CD4-positive, CD25-positive, alpha-beta regulatory T cell (primary cell): ENCODE measurements around the gene BAIAP3. TPM values are rescaled to one million over a fixed set of nuclear protein-coding genes. Genes with fewer than 3 reads are reported as not detected.
A peak's percentile ranks its signal among the peaks of the same experiment; 100 is the strongest.

ENCODE experiments used
- ATAC-seq, 2 donors: fragments of 150-1000 bp; cut with Tn5 transposase; one replicate each; pipeline ENCODE4 v1.10.0; 2021; ENCODE audit warnings: low read depth in 2 of 2, moderate number of reproducible peaks in 2 of 2, moderate library complexity in 1 of 2
- DNase-seq, 3 donors: peaks; one replicate each; pipeline versions ENCODE4 v3.0.0 to v3.0.0-alpha.2; 2012 to 2022; ENCODE audit warnings: mixed read lengths in 1 of 3
- H3K27ac ChIP-seq: one replicate; pipeline ENCODE4 v1.7.0; 2013; ENCODE audit warnings: mild to moderate bottlenecking, low read length; ENCODE audit not compliant: insufficient read depth, poor library complexity, severe bottlenecking
- H3K27me3 ChIP-seq: one replicate; pipeline ENCODE4 v1.7.0; 2013; ENCODE audit warnings: low read length; ENCODE audit not compliant: control insufficient read depth, insufficient read depth
- H3K36me3 ChIP-seq: one replicate; pipeline ENCODE4 v1.7.0; 2013; ENCODE audit warnings: mild to moderate bottlenecking, low read length, moderate library complexity; ENCODE audit not compliant: control insufficient read depth, insufficient read depth
- H3K4me1 ChIP-seq: 2 replicates; pipeline ENCODE4 v1.7.0; 2013; ENCODE audit warnings: mild to moderate bottlenecking, low read length; ENCODE audit not compliant: insufficient read depth, control insufficient read depth, poor library complexity, severe bottlenecking
- H3K4me3 ChIP-seq: one replicate; pipeline ENCODE4 v1.7.0; 2013; ENCODE audit warnings: low read depth, mild to moderate bottlenecking, low read length, moderate library complexity
- H3K9me3 ChIP-seq, 2 experiments: 1 replicate in 1 of 2; 2 replicates in 1 of 2; pipeline ENCODE4 v1.7.0; 2013; ENCODE audit warnings: low read length in 2 of 2, mild to moderate bottlenecking in 1 of 2, moderate library complexity in 1 of 2; ENCODE audit not compliant: control insufficient read depth in 2 of 2
- H3K27ac Mint-ChIP-seq, 3 donors: one replicate each; pipeline ENCODE4 v1.8.0; 2020 to 2022; ENCODE audit warnings: mild to moderate bottlenecking in 3 of 3, mixed read lengths in 3 of 3, moderate library complexity in 2 of 3
- H3K27me3 Mint-ChIP-seq: one replicate; pipeline ENCODE4 v1.8.0; 2022; ENCODE audit warnings: mild to moderate bottlenecking, mixed read lengths
- H3K36me3 Mint-ChIP-seq: one replicate; pipeline ENCODE4 v1.8.0; 2020; ENCODE audit warnings: mixed read lengths
- H3K4me1 Mint-ChIP-seq, 4 donors: one replicate each; pipeline ENCODE4 v1.8.0; 2020 to 2022; ENCODE audit warnings: mixed read lengths in 4 of 4, mild to moderate bottlenecking in 1 of 4
- H3K4me3 Mint-ChIP-seq, 4 donors: one replicate each; pipeline ENCODE4 v1.8.0; 2020 to 2022; ENCODE audit warnings: mild to moderate bottlenecking in 4 of 4, mixed read lengths in 4 of 4, moderate library complexity in 3 of 4
- H3K9me3 Mint-ChIP-seq, 7 donors: one replicate each; pipeline ENCODE4 v1.8.0; 2020 to 2022; ENCODE audit warnings: mixed read lengths in 7 of 7, mild to moderate bottlenecking in 3 of 7, moderate library complexity in 2 of 7
- polyA plus RNA-seq, 4 donors: library from polyadenylated mRNA; unstranded; fragments of 300-500 nt; fragmentation: Illumina TruSeq; gene quantifications; one replicate each; pipeline ENCODE4 v1.2.3, GENCODE V29; 2021
- total RNA-seq: library from RNA; stranded (reverse); gene quantifications from one replicate; pipeline ENCODE4 v1.2.3, GENCODE V29; 2022

The BAIAP3 gene
- total and polyA plus RNA-seq, 5 donors from 2014 or later: 0.11 to 3.1 (median 0.35) TPM

DNA sequence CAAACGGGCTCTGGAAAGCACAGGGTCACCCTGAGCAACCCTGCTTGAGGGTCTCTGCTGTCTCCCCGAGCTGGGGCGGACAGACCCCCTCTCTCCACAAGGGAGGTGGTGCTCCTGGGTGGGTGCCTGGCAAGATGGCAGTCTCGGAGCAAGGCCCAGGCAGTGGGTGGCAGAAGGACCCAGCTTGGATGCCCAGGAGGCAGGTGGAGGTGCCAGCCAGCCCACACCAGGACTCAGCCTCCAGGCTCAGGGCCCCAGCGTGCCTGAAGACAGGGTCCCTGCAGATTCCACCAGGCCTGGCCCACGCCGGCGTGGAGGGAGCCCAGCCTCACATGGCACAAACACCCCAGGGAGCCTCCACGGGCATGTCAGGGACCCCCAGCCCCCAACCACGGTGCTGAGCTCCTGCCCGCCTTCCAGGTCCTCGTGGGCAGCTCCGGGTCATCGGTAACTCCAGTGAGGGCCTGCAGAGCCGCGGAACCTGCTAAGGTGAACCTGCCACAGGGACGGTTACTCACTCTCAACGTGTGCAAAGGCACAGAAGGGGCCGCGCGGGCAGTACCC lies 60.2 kb downstream of the BAIAP3 start:
- DNase-seq (no peak), ATAC-seq (no peak)
- H3K4me1 Mint-ChIP-seq: peaks cover 0 to 5% (median 0%) of the 10 kb centered on the region in 4 donors
- no peak overlapping the region for H3K27ac ChIP-seq
- H3K36me3 Mint-ChIP-seq: peaks cover 16% of the 10 kb centered on the region
- no peaks in the 10 kb centered on the region for H3K4me1 ChIP-seq
- peaks cover 0 to 1% (median 0%) of the 10 kb centered on the region in 7 donors for H3K9me3 Mint-ChIP-seq
- H3K9me3 ChIP-seq: no peaks in the 10 kb centered on the region
- H3K4me3 ChIP-seq: no peak overlapping the region
- no peak overlapping the region for H3K4me3 Mint-ChIP-seq
- no peaks in the 10 kb centered on the region for H3K27me3 ChIP-seq
- H3K36me3 ChIP-seq: peaks cover 57% of the 10 kb centered on the region
- H3K27me3 Mint-ChIP-seq: no peaks in the 10 kb centered on the region
- no peak overlapping the region for H3K27ac Mint-ChIP-seq

DNA sequence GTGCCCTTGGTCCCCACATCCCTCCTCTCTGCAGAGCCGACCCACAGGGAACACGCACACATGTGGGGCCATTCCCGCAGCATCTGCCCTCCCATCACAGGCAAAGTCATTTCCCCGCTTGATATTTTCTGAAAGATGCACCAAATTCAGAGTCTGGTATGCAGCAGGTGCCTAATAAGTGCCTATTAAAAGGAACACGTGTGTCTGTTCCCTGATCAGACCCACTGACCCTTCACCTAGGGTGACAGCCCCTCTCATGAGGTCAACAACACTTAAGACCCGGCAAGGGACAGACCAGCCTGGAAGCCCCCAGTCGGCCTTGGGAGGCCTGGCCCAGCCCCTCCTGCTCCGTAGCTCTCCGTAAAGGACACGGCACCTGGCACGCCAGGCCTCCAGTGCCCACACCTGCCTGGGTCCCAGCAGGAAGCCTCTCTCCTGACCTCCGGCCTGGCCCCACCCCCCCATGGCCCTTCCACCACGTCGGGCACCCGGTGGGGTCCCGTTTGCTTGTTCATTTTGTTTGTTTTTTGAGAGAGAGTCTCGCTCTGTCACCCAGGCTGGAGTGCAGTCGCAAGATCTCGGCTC lies 61.0 kb downstream of the BAIAP3 start:
- peaks cover 16% of the 10 kb centered on the region for H3K36me3 Mint-ChIP-seq
- no peak for DNase-seq
- no peak overlapping the region for H3K4me3 Mint-ChIP-seq
- no peak overlapping the region for H3K27ac ChIP-seq
- no peaks in the 10 kb centered on the region for H3K27me3 ChIP-seq
- no peaks in the 10 kb centered on the region for H3K9me3 ChIP-seq
- no peak overlapping the region for H3K4me3 ChIP-seq
- no peak overlapping the region for H3K27ac Mint-ChIP-seq
- ATAC-seq: no peak
- no peaks in the 10 kb centered on the region for H3K27me3 Mint-ChIP-seq
- H3K4me1 Mint-ChIP-seq: peaks cover 0 to 5% (median 0%) of the 10 kb centered on the region in 4 donors
- H3K9me3 Mint-ChIP-seq: peaks cover 0 to 1% (median 0%) of the 10 kb centered on the region in 7 donors
- H3K4me1 ChIP-seq: no peaks in the 10 kb centered on the region
- peaks cover 59% of the 10 kb centered on the region for H3K36me3 ChIP-seq

DNA sequence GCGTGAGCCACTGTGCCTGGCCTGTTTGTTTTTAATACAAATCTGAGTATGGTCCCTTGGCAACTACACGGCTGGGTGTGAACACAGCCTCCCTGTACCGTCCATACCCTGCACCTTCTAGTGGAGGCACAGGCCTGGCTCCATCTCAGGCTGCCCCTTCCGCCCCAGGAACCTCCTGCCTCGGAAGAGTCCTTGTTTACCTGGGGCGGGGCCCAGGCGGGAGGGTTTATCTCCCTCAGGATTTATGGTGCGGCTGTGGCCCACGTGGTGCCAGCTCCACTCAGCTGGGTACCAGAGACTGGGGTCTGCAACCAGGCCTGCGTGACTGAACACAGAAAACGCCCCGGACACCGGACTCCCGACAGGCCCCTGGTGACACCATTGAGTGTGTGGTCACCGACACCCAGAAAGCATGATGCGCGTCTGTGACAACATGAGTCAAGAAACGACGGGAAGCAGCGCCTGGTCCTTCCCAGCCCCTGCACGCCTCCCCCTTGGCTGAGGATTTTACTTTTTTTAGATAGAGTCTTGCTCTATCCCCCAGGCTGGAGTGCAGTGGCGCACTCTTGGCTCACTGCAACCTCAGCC lies 62.1 kb downstream of the BAIAP3 start:
- Mint-ChIP-seq H3K4me1 (peaks cover 0 to 5% (median 0%) of the 10 kb centered on the region in 4 donors), H3K36me3 (peaks cover 14% of the 10 kb centered on the region), H3K27ac (no peak overlapping the region), H3K9me3 (peaks cover 0 to 1% (median 0%) of the 10 kb centered on the region in 7 donors), H3K27me3 (no peaks in the 10 kb centered on the region), H3K4me3 (no peak overlapping the region)
- Histone ChIP-seq H3K36me3 (peaks cover 57% of the 10 kb centered on the region), H3K9me3 (no peaks in the 10 kb centered on the region), H3K27ac (no peak overlapping the region), H3K4me1 (no peaks in the 10 kb centered on the region), H3K27me3 (no peaks in the 10 kb centered on the region), H3K4me3 (no peak overlapping the region)
- ATAC-seq: no peak
- no peak for DNase-seq

DNA sequence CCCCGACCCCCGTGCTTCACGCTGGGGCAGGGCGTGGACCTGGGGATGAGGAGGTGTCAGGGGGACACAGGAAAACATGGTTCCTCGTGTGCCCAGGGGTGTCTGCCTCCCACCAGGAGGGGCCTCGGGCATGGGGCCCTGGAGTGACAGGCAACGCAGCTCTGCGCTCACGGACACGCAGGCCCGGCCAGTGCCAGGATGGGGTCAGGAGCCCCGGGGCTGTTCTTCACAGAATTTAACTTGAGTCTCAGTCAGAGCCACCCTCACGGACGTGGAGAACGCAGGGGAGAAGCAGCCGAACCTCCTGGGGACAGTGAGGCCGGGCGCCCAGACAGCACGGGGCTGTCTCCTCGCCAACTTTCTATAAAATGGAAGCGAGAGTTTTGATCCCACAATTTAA lies 64.3 kb downstream of the BAIAP3 start:
- Histone ChIP-seq H3K27me3 (no peaks in the 10 kb centered on the region), H3K36me3 (peaks cover 64% of the 10 kb centered on the region), H3K4me1 (no peaks in the 10 kb centered on the region), H3K4me3 (no peak overlapping the region), H3K27ac (no peak overlapping the region), H3K9me3 (no peaks in the 10 kb centered on the region)
- peaks cover 0 to 7% (median 2%) of the 10 kb centered on the region in 4 donors for H3K4me1 Mint-ChIP-seq
- no peak for DNase-seq
- peaks cover 0 to 1% (median 0%) of the 10 kb centered on the region in 7 donors for H3K9me3 Mint-ChIP-seq
- H3K27me3 Mint-ChIP-seq: no peaks in the 10 kb centered on the region
- no peak for ATAC-seq
- peaks cover 18% of the 10 kb centered on the region for H3K36me3 Mint-ChIP-seq
- no peak overlapping the region for H3K4me3 Mint-ChIP-seq
- no peak overlapping the region for H3K27ac Mint-ChIP-seq

DNA sequence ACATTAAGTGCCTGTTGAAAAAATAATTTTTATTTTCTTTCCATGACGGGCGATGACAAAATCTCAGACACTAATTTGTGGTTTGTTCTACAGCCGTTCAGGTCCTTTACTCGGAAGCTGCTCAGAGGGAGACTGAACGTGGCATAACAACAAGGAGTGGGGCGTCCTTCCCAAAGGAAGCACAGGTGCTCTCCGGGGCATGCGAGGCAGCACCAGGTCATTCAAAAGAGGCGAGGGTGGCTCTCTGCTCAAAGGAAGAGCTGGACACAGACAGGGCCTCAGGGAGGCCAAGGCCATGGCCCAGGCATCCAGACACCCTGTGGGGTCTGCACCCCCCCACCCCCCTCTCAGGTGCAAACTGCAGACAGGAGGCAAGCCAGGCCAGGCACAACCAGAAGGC lies 64.9 kb downstream of the BAIAP3 start:
- Histone ChIP-seq H3K27ac (no peak overlapping the region), H3K4me1 (no peaks in the 10 kb centered on the region), H3K36me3 (peaks cover 63% of the 10 kb centered on the region), H3K27me3 (no peaks in the 10 kb centered on the region), H3K4me3 (no peak overlapping the region), H3K9me3 (no peaks in the 10 kb centered on the region)
- peaks cover 0 to 1% (median 0%) of the 10 kb centered on the region in 7 donors for H3K9me3 Mint-ChIP-seq
- H3K4me3 Mint-ChIP-seq: no peak overlapping the region
- no peak for DNase-seq
- ATAC-seq: no peak
- H3K27me3 Mint-ChIP-seq: no peaks in the 10 kb centered on the region
- peak overlapping the region in 1 of 3 donors; percentile 63 for H3K27ac Mint-ChIP-seq
- peaks cover 18% of the 10 kb centered on the region for H3K36me3 Mint-ChIP-seq
- peaks cover 0 to 7% (median 2%) of the 10 kb centered on the region in 4 donors for H3K4me1 Mint-ChIP-seq

Other genes starting within 250 kb of the BAIAP3 start
- not detected for gene C1QTNF8, start 237.4 kb upstream of the BAIAP3 start, total RNA-seq
- not detected for gene C1QTNF8, start 237.4 kb upstream of the BAIAP3 start, polyA plus RNA-seq
- 4.2 TPM for gene CACNA1H, start 180.5 kb upstream of the BAIAP3 start, total RNA-seq
- under 1 TPM in 3 of 4 donors, not detected in 1; 0.37 to 0.63 (median 0.38) TPM for gene CACNA1H, start 180.5 kb upstream of the BAIAP3 start, polyA plus RNA-seq
- not detected for gene TPSG1, start 108.4 kb upstream of the BAIAP3 start, total RNA-seq
- gene TPSG1, start 108.4 kb upstream of the BAIAP3 start, polyA plus RNA-seq: not detected
- gene TPSB2, start 103.5 kb upstream of the BAIAP3 start, total RNA-seq: not detected
- gene TPSB2, start 103.5 kb upstream of the BAIAP3 start, polyA plus RNA-seq: not detected
- not detected for gene TPSAB1, start 92.9 kb upstream of the BAIAP3 start, total RNA-seq
- gene TPSAB1, start 92.9 kb upstream of the BAIAP3 start, polyA plus RNA-seq: not detected
- gene TPSD1, start 77.6 kb upstream of the BAIAP3 start, total RNA-seq: not detected
- gene TPSD1, start 77.6 kb upstream of the BAIAP3 start, polyA plus RNA-seq: not detected
- 205 TPM for gene UBE2I, start 24.0 kb upstream of the BAIAP3 start, total RNA-seq
- gene UBE2I, start 24.0 kb upstream of the BAIAP3 start, polyA plus RNA-seq: 100 to 1,000 TPM in 1 of 4 donors, 10 to 100 TPM in 3; 75.5 to 124 (median 89.6) TPM
- 31.5 TPM for gene TSR3, start 18.2 kb downstream of the BAIAP3 start, total RNA-seq
- 100 to 1,000 TPM in 1 of 4 donors, 10 to 100 TPM in 3; 81.1 to 103 (median 94.1) TPM for gene TSR3, start 18.2 kb downstream of the BAIAP3 start, polyA plus RNA-seq
- 44.1 TPM for gene GNPTG, start 18.3 kb downstream of the BAIAP3 start, total RNA-seq
- gene GNPTG, start 18.3 kb downstream of the BAIAP3 start, polyA plus RNA-seq: 10 to 100 TPM; 43.2 to 51.3 (median 46.3) TPM
- 94.3 TPM for gene UNKL, start 81.1 kb downstream of the BAIAP3 start, total RNA-seq
- 1 to 10 TPM; 6.3 to 9.6 (median 8.1) TPM for gene UNKL, start 81.1 kb downstream of the BAIAP3 start, polyA plus RNA-seq
- gene UQCC4, start 87.1 kb downstream of the BAIAP3 start, total RNA-seq: 6.6 TPM
- 10 to 100 TPM; 35.0 to 39.6 (median 36.8) TPM for gene UQCC4, start 87.1 kb downstream of the BAIAP3 start, polyA plus RNA-seq
- not detected for gene PERCC1, start 97.4 kb downstream of the BAIAP3 start, total RNA-seq
- not detected for gene PERCC1, start 97.4 kb downstream of the BAIAP3 start, polyA plus RNA-seq
- 2.6 TPM for gene CCDC154, start 110.9 kb downstream of the BAIAP3 start, total RNA-seq
- gene CCDC154, start 110.9 kb downstream of the BAIAP3 start, polyA plus RNA-seq: not detected
- gene CLCN7, start 141.4 kb downstream of the BAIAP3 start, total RNA-seq: 104 TPM
- gene CLCN7, start 141.4 kb downstream of the BAIAP3 start, polyA plus RNA-seq: 10 to 100 TPM; 22.0 to 24.9 (median 23.5) TPM
- gene PTX4, start 155.3 kb downstream of the BAIAP3 start, total RNA-seq: not detected
- gene PTX4, start 155.3 kb downstream of the BAIAP3 start, polyA plus RNA-seq: not detected
- gene TELO2, start 159.7 kb downstream of the BAIAP3 start, total RNA-seq: 27.4 TPM
- 10 to 100 TPM in 3 of 4 donors, 1 to 10 TPM in 1; 9.1 to 15.2 (median 11.6) TPM for gene TELO2, start 159.7 kb downstream of the BAIAP3 start, polyA plus RNA-seq
- 25.8 TPM for gene TMEM204, start 200.0 kb downstream of the BAIAP3 start, total RNA-seq
- gene TMEM204, start 200.0 kb downstream of the BAIAP3 start, polyA plus RNA-seq: 10 to 100 TPM; 59.8 to 97.4 (median 69.1) TPM